ENCODE results near the gene COL27A1. TPM values are rescaled to one million over a fixed set of nuclear protein-coding genes. Genes with fewer than 3 reads are reported as not detected.

The COL27A1 gene
- total RNA-seq, result 1 to 10 TPM; 1.3 to 2.4 TPM

DNA sequence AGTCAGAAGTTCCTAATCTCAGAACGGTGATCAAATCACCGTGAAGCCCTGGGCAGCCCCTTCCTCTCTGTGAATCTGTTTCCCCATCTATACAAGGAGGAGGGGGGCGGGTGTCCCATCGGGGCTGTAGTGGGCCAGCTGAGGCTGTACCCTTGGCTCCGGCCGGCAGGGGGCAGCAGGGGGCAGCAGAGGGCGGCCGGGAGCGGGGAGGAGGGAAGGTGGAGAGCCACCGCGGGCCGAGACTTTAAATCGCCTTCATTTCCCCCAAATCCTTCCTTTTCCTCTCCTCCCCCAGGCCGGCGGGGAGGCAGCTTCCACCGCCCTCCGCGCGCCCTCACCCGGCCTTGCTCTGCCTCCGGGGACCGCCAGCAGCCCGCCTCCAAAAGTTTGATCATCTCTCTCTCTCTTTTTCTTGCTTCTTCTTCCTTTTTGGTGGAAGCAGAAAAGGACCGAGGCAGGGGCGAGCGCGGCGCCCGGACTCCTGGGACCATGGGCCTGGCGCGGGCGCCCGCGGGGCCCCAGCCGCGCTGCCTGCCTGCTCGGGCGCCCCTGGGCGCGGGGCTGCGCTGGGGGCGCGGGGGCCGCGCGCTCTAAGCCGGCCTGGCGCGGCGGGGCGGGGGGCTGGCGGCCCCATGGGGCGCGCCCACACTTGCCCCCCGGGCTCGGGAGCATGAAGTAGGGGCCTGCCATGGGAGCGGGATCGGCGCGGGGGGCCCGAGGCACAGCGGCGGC is at the start of gene COL27A1:
TSS of gene COL27A1 (plus strand) at position 275 of the 732 bp plus-strand sequence. CDS start at position 689, 414 bp downstream.
- Mint-ChIP-seq H3K27me3 (ENCODE audit: low read depth) (peaks cover 58% of the 10 kb centered on the region), H3K4me3 (peak within 1 kb of the TSS; percentile 81 to 94)
- peak; percentile 90 to 91 for ATAC-seq (replicated peaks in 1 of 2)

DNA sequence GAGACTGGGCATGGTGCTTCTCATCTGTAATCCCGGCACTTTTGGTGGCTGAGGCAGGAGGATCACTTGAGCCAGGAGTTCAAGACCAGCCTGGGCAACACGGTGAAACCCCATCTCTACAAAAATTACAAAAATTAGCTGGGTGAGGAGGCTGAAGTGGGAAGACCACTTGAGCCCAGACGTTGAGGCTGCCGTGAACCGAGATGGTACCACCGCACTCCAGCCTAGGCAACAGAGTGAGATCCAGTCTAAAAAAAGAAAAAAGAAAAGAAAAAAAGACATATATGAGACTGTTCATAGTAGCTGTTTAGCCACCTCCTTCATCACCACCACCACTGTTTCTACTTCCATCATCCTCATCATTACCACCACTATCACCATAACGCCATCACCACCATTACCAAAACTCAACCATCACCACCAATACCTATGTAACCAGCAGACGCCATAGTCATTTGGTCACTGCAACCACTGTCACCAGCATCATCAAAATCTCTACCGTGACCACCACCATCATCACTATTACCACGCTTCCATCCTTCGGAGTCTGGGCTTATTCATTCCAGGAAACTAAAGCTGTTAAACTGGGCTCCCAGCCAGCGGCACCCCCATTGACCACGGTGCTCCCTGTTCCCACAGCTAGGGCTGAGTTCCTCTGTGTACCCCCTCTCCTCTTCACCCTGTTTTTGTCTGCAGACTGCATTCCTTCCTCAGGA is 47.9 kb upstream of the COL27A1 start:
- no peaks in the 10 kb centered on the region for H3K4me1 Mint-ChIP-seq (ENCODE audit: low read depth)
- H3K4me3 Mint-ChIP-seq, result no peak overlapping the region
- no peaks in the 10 kb centered on the region for H3K9me3 Mint-ChIP-seq
- peaks cover 11% of the 10 kb centered on the region for H3K27me3 Mint-ChIP-seq (ENCODE audit: low read depth)
- H3K27ac Mint-ChIP-seq, result no peak overlapping the region
- ATAC-seq (replicated peaks in 1 of 2) (peak; percentile 65 to 71), DNase-seq (peak in 1 of 2 donors; percentile 7)
- H3K36me3 Mint-ChIP-seq (ENCODE audit: insufficient read depth in 2 of 2), result peaks cover 0 to 3% of the 10 kb centered on the region in 2 donors

More for the DNA sequence above, at the start of gene COL27A1:
- DNase-seq, result peak; percentile 87 to 90
- no peaks in the 10 kb centered on the region for H3K36me3 Mint-ChIP-seq (ENCODE audit: insufficient read depth in 2 of 2)
- peak within 1 kb of the TSS; percentile 7 for H3K27ac Mint-ChIP-seq
- no peaks in the 10 kb centered on the region for H3K9me3 Mint-ChIP-seq
- H3K4me1 Mint-ChIP-seq (ENCODE audit: low read depth), result peaks cover 17% of the 10 kb centered on the region

DNA sequence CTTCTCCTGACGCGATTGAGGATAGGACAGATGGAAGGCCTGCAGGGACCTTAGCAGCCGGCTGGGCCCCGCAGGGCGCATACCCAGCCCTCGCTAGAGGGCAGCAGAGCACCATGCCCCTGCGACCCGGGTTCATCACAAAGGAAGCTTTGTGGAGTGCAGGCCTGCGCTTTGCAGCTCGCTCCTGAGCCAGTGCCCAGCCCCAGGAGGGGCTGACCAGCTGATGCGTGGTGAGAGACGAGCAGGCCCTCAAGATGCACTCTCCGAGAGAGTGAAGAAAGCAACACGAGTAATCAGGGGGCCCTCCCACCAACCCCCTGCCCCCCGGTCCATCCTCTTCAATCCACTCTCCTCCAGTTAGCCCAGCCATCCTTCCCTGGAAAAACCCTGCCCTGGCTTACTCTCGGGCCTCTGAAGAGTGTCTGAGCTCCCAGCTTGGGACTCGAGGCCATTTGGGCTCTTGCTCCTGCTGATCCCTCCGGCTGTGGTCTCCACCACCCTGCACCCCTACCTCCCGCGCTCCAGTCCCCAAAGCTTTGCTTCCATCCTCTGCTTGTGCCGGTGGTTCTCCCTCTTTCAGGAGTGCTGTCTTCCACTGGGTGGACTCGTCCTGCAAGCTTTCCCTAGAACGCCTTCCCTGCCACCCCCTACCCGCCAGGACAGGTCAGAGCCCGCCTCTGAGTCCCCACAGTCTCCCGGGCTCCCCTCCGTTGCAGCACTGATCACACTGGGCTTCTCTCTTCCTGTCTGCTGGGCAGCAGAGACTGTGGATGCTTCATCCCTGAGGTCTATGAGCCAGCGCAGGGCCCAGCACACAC is 47.1 kb upstream of the COL27A1 start:
- peak; percentile 68 to 79 for DNase-seq
- H3K4me3 Mint-ChIP-seq, result no peak overlapping the region
- H3K9me3 Mint-ChIP-seq, result no peaks in the 10 kb centered on the region
- H3K27ac Mint-ChIP-seq, result no peak overlapping the region
- peaks cover 12% of the 10 kb centered on the region for H3K27me3 Mint-ChIP-seq (ENCODE audit: low read depth)
- no peaks in the 10 kb centered on the region for H3K4me1 Mint-ChIP-seq (ENCODE audit: low read depth)
- no peaks in the 10 kb centered on the region for H3K36me3 Mint-ChIP-seq (ENCODE audit: insufficient read depth in 2 of 2)
- peak; percentile 86 to 87 for ATAC-seq (replicated peaks in 1 of 2)

DNA sequence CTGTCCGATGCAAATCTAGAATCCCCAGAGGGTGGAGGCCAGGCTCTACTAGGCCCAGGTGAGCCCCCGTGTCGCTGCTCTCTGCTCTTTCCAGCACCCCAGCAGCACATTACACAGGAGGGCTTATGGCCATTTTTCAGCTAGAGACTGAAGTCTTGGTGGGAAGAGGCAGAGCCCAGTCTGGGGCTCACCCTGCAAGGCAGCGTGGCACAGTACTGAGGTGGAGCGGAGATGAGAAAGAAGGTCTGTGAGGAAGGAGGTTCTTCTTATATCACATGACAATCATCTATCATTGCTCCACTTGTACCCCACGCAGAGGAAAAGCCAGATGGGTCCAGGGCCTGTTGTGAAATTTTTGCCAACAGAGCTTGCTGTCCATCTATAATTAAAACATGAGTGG is 46.2 kb upstream of the COL27A1 start:
- H3K27ac Mint-ChIP-seq, result no peak overlapping the region
- DNase-seq, result no peak

DNA sequence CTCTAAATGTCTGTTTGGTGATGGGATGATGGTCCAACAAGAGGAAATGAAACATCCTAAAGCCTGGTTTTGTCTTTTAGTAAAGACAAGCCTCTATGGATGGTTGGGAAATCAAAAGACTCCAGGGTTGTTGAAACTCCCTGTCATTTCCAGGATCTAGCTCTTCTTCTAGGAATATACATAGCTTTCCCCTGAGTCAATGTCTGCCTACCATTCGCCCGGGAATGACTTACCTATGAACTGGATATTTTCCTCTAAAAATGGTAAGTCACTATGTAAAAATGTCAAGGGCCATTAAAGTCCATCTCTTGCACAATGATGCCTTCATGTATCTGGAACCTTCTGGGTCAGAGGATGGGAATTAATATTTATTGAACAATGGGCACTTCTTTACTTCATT is 45.2 kb upstream of the COL27A1 start:
- Mint-ChIP-seq H3K4me1 (ENCODE audit: low read depth) (no peaks in the 10 kb centered on the region), H3K27me3 (ENCODE audit: low read depth) (peaks cover 15% of the 10 kb centered on the region), H3K36me3 (ENCODE audit: insufficient read depth in 2 of 2) (no peaks in the 10 kb centered on the region), H3K9me3 (no peaks in the 10 kb centered on the region), H3K27ac (no peak overlapping the region), H3K4me3 (no peak overlapping the region)
- ATAC-seq (replicated peaks in 1 of 2) (no peak), DNase-seq (no peak)

More for the DNA sequence above, 46.2 kb upstream of the COL27A1 start:
- Mint-ChIP-seq H3K4me3 (no peak overlapping the region), H3K36me3 (ENCODE audit: insufficient read depth in 2 of 2) (no peaks in the 10 kb centered on the region), H3K4me1 (ENCODE audit: low read depth) (no peaks in the 10 kb centered on the region), H3K9me3 (no peaks in the 10 kb centered on the region), H3K27me3 (ENCODE audit: low read depth) (peaks cover 14% of the 10 kb centered on the region)
- no peak for ATAC-seq (replicated peaks in 1 of 2)

DNA sequence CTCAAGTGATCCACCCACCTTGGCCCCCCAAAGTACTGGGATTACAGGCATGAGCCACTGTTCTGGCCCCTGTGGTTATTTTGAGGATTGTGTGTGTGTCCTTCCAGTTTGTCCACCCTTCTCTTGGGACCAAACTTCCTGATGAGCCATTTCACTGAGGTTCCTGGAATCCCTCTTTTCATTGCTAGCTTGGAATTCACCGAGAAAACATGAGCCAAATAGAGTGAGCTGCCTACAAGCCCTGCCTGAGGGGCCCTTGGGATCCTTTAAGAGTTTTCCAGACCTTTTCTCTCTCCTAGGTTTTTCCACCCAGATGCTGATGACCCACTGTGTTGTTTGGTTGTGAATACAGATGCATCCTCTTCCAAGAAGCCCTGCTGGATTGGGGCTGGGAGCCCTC is 43.0 kb upstream of the COL27A1 start:
- DNase-seq, result no peak
- no peak overlapping the region for H3K4me3 Mint-ChIP-seq
- H3K27ac Mint-ChIP-seq, result no peak overlapping the region
- H3K27me3 Mint-ChIP-seq (ENCODE audit: low read depth), result peaks cover 20% of the 10 kb centered on the region
- no peaks in the 10 kb centered on the region for H3K36me3 Mint-ChIP-seq (ENCODE audit: insufficient read depth in 2 of 2)
- no peak for ATAC-seq (replicated peaks in 1 of 2)
- no peaks in the 10 kb centered on the region for H3K4me1 Mint-ChIP-seq (ENCODE audit: low read depth)
- no peaks in the 10 kb centered on the region for H3K9me3 Mint-ChIP-seq

DNA sequence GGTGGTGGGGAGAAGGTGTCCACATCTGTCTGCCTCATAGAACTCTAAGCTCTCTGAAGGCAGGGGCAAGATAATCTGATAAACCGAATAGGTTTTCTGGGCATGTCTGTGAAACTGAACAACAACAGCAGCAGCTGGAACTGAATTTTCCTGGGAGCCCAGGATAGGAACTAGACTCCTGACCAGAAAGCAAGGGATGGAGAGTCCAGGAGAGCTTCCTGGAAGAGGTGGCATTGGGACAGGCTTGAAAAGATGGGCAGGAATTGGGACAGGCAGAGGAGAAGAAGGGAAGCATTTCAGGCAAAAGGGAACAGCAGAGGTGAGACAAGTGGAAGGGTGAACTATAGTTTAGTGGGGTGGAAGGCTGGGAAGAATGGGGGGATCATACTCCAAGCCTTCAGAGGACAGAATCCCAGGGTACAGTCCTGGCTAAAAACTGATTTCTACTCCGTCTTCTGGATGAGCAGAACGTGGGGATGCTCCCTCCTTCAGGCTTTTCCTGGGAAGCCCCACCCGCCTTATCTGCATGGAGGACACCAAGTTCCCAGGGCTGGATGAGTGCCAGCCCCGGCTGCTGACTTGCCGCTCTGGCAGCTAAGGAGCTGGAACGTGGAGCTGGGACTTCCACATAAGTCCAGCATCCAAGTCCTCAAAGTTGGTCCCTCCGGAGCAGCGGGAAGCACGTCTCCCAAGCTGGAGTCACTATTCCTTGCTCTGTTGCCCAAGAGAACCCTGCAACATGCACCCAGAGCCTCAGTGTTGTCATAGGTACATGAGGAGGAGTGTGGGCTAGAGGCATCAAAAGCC is 42.4 kb upstream of the COL27A1 start:
- peaks cover 27% of the 10 kb centered on the region for H3K27me3 Mint-ChIP-seq (ENCODE audit: low read depth)
- no peak overlapping the region for H3K27ac Mint-ChIP-seq
- no peaks in the 10 kb centered on the region for H3K36me3 Mint-ChIP-seq (ENCODE audit: insufficient read depth in 2 of 2)
- no peak for ATAC-seq (replicated peaks in 1 of 2)
- DNase-seq, result no peak
- no peak overlapping the region for H3K4me3 Mint-ChIP-seq
- no peaks in the 10 kb centered on the region for H3K4me1 Mint-ChIP-seq (ENCODE audit: low read depth)
- H3K9me3 Mint-ChIP-seq, result no peaks in the 10 kb centered on the region

DNA sequence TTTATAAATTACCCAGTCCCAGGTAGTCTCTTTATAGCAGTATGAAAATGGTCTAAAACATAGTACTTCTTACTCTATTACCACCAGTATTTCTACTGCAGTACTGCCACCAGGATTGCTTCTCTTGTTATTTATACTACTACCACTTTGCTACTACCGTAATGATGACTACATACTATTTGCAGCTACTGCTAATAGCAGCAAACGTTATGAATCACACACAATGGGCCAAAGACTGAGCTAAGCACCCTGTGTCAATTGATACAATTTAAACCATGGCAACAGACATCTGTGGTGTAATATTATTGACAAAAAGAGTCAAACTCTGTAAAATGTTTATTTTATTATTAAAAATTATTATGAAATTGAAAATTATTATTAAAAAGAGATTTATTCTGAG is 41.0 kb upstream of the COL27A1 start:
- Mint-ChIP-seq H3K36me3 (ENCODE audit: insufficient read depth in 2 of 2) (no peaks in the 10 kb centered on the region), H3K9me3 (no peaks in the 10 kb centered on the region), H3K4me3 (no peak overlapping the region), H3K27ac (no peak overlapping the region), H3K4me1 (ENCODE audit: low read depth) (no peaks in the 10 kb centered on the region), H3K27me3 (ENCODE audit: low read depth) (peaks cover 30% of the 10 kb centered on the region)
- ATAC-seq (replicated peaks in 1 of 2), result no peak
- no peak for DNase-seq

DNA sequence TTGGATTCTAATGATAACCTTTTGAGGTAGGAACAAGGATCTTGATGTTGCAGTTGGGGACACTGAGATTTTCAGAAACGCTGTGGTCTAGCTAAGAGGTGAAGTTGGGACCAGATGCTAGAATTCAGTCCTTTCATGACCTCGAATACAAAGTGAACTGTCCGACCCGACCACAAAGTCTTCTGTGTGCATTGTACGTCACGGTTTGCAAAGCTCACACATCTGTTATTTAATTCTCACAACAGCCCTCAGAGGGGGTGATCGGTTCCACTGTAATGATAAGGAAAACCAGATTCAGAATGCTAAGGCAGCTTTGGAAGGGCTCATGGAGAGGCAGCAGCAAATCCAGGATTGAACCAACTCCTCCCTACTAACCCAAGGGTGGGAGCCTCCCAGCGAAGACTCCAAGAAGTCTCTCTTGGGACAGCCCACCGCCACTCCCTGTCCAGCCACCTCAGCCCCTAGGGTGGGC is 39.6 kb upstream of the COL27A1 start:
- H3K9me3 Mint-ChIP-seq, result no peaks in the 10 kb centered on the region
- no peak for ATAC-seq (replicated peaks in 1 of 2)
- no peak overlapping the region for H3K27ac Mint-ChIP-seq
- no peaks in the 10 kb centered on the region for H3K36me3 Mint-ChIP-seq (ENCODE audit: insufficient read depth in 2 of 2)
- H3K27me3 Mint-ChIP-seq (ENCODE audit: low read depth), result peaks cover 30% of the 10 kb centered on the region
- no peaks in the 10 kb centered on the region for H3K4me1 Mint-ChIP-seq (ENCODE audit: low read depth)
- no peak overlapping the region for H3K4me3 Mint-ChIP-seq
- no peak for DNase-seq

DNA sequence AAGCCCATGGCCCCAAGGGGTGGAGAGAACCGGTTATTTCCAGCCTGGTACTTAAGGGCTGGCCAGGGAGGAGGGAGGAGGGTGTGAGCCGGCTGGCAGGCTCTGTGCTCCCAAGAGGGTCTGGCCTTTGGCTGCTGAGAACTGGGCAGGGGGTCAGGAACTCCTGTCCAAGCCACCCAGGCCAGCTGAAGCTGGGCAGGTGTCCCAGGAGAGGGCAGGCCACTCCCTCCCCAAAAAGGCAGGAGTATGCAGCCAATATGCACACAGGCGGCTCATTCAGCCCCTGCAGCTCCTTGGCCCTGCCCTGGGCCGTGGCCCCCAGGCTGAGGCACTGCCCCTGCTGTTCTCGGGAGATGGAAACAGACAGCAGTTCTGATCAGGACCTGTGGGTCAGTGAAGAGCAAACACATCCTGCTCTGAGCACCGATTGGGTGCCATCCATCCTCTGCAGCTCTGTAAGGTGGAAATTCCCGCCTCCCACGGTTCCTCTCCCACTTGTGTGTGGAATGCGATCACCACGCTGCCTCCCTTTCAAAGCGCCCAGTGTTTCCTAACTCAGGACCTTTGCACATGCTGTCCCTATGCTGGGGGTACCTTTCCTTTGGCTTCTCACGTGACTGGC is 39.1 kb upstream of the COL27A1 start:
- Mint-ChIP-seq H3K9me3 (no peaks in the 10 kb centered on the region), H3K36me3 (ENCODE audit: insufficient read depth in 2 of 2) (no peaks in the 10 kb centered on the region), H3K27me3 (ENCODE audit: low read depth) (peaks cover 30% of the 10 kb centered on the region), H3K27ac (no peak overlapping the region), H3K4me1 (ENCODE audit: low read depth) (no peaks in the 10 kb centered on the region), H3K4me3 (no peak overlapping the region)
- DNase-seq (no peak), ATAC-seq (replicated peaks in 1 of 2) (no peak)

DNA sequence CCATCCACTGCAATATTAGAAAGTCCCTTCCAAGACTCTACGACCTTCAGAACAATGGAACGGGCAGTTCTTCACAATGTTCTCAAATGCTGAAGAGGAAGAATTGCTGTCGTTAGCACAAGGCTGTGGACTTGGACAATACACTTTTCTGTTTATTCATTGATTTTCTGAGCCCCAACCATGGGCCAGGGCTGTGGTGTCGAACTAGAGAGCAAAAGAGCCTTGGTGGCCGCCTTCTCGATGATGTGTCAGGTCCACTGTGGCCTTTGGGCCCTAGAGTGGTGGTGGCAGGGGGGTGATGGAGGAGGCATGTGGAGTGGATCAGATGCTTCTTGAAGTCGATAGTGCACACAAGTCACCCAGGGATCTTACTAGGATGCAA is 37.7 kb upstream of the COL27A1 start:
- no peak overlapping the region for H3K27ac Mint-ChIP-seq
- DNase-seq (no peak), ATAC-seq (replicated peaks in 1 of 2) (no peak)
- peaks cover 28% of the 10 kb centered on the region for H3K27me3 Mint-ChIP-seq (ENCODE audit: low read depth)
- H3K4me3 Mint-ChIP-seq, result no peak overlapping the region
- H3K9me3 Mint-ChIP-seq, result no peaks in the 10 kb centered on the region
- no peaks in the 10 kb centered on the region for H3K36me3 Mint-ChIP-seq (ENCODE audit: insufficient read depth in 2 of 2)
- no peaks in the 10 kb centered on the region for H3K4me1 Mint-ChIP-seq (ENCODE audit: low read depth)

All from activated T-cell treated with anti-CD3 and anti-CD28 coated beads, Interleukin-2, amount 50 U/mL, for 72 hours (primary cell).